Measurements from ENCODE around the gene PCTP. TPM values are rescaled to one million over a fixed set of nuclear protein-coding genes. Genes with fewer than 3 reads are reported as not detected.

PCTP gene
- total RNA-seq = 10 to 100 TPM; 30.8 to 62.1 (median 39.7) TPM

DNA sequence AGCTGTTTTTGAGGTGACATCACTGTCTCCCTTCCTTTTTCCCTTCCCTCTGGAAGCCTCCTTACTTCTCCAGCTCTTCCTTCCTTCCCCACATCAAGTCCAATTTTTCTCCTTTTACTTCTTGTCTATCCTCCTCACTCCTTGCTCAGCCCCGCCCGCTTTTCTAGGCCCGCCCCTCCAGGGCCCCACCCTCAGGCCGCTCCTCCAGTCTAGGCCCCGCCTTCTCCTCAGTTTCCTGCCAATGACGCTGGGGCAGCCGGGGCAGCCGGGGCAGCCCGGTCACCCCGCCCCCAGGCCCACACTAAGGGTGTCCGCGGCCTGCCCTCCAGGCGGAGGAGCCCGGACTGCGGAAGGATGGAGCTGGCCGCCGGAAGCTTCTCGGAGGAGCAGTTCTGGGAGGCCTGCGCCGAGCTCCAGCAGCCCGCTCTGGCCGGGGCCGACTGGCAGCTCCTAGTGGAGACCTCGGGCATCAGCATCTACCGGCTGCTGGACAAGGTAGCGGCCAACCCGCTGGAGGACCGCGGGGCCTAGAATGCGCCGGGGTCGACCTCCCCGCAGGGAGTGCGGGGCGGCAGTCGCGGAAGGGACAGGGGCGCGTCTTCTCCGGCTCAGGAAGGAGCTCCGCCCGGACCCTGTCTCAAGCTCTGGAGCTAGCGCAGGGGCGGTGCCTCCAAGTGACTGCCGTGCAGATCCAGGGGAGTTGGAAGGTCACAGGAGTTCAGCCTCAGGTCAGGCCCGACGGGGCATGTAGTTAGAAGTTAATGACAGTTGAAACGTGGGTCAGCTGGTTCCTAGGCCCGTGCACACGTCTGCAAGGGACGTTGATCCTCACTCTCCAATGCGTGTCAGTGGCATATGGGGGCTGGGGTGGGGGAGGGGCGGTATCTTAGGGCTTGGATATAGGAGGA, at the start of gene PCTP:
TSS of gene PCTP (plus strand) at position 302 of the 908 bp plus-strand sequence. CDS start at position 355, 53 bp downstream.
- peak; percentile 85 to 93 for TF ChIP-seq POLR2A (IDR thresholded peaks at IDR 0.05)
- peak; percentile 78 to 98 for TF ChIP-seq EP300 (IDR thresholded peaks at IDR 0.05)
- TF ChIP-seq, protein P1, sequence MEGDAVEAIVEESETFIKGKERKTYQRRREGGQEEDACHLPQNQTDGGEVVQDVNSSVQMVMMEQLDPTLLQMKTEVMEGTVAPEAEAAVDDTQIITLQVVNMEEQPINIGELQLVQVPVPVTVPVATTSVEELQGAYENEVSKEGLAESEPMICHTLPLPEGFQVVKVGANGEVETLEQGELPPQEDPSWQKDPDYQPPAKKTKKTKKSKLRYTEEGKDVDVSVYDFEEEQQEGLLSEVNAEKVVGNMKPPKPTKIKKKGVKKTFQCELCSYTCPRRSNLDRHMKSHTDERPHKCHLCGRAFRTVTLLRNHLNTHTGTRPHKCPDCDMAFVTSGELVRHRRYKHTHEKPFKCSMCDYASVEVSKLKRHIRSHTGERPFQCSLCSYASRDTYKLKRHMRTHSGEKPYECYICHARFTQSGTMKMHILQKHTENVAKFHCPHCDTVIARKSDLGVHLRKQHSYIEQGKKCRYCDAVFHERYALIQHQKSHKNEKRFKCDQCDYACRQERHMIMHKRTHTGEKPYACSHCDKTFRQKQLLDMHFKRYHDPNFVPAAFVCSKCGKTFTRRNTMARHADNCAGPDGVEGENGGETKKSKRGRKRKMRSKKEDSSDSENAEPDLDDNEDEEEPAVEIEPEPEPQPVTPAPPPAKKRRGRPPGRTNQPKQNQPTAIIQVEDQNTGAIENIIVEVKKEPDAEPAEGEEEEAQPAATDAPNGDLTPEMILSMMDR (IDR thresholded peaks at IDR 0.05) = peak; percentile 14 to 75 (median 20)
- Histone ChIP-seq H3K27me3 (no peaks in the 10 kb centered on the region), H3K27ac (peak within 1 kb of the TSS; percentile 81 to 95 (median 88)), H3K4me3 (peak within 1 kb of the TSS; percentile 67 to 94 (median 89)), H3K4me1 (peaks cover 0 to 46% (median 7%) of the 10 kb centered on the region in 4 donors), H3K9me3 (no peaks in the 10 kb centered on the region), H3K36me3 (peaks cover 0 to 14% (median 0%) of the 10 kb centered on the region in 3 donors)
- DNase-seq (ENCODE audit: low spot score in 2 of 2) = peak; percentile 92 to 94
- WGBS, 2 donors = 0% methylated on average over 32 to 52 of the region's 53 CpGs

DNA sequence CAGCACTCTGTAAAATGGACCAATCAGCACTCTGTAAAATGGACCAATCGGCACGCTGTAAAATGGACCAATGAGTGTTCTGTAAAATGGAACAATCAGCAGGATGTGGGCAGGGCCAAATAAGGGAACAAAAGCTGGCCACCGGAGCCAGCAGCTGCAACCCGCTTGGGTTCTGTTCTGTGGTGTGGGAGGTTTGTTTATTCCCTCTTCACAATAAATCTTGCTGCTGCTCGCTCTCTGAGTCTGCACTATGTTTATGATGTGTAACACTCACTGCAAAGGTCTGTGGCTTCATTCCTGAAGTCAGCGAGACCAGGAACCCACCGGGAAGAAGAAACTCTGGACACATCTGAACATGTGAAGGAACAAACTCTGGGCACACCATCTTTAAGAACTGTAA, 48.7 kb upstream of the PCTP start:
- Histone ChIP-seq H3K9me3 (no peaks in the 10 kb centered on the region), H3K27ac (no peak overlapping the region), H3K4me1 (peaks cover 0 to 22% (median 0%) of the 10 kb centered on the region in 4 donors), H3K27me3 (no peaks in the 10 kb centered on the region), H3K4me3 (no peak overlapping the region), H3K36me3 (no peaks in the 10 kb centered on the region)
- DNase-seq (ENCODE audit: low spot score in 2 of 2) = no peak
- no peak for TF ChIP-seq EP300 (IDR thresholded peaks at IDR 0.05)
- no peak for TF ChIP-seq POLR2A (IDR thresholded peaks at IDR 0.05)
- TF ChIP-seq, protein P1 (IDR thresholded peaks at IDR 0.05) = no peak
- 81 to 83% methylated on average over 7 of the region's 7 CpGs for WGBS, 2 donors

DNA sequence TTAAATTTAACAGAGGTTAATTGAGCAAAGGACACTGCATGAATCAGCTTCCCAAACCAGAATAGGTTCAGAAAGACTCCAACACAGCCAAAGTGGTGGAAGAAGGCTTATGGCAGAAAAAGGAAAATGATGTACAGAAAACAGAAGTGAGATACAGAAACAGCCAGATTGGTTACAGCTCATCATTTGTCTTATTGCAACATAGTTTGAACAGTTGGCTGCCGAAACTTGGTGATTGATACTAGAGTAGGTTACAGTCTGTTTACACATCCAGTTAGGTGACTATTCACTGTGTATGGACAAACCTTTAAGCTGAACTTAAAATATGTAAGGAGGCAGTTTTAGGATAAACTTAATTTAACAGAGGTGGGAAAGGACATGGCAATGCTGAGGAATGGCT, 46.5 kb upstream of the PCTP start:
- TF ChIP-seq EP300 (IDR thresholded peaks at IDR 0.05) = no peak
- TF ChIP-seq, protein P1 (IDR thresholded peaks at IDR 0.05) = no peak
- no peak for TF ChIP-seq POLR2A (IDR thresholded peaks at IDR 0.05)
- no peak overlapping the region for H3K27ac ChIP-seq
- WGBS, 2 donors = 91% methylated on average over 1 of the region's 1 CpG
- no peaks in the 10 kb centered on the region for H3K27me3 ChIP-seq
- no peak for DNase-seq (ENCODE audit: low spot score in 2 of 2)
- no peaks in the 10 kb centered on the region for H3K36me3 ChIP-seq
- H3K4me3 ChIP-seq = no peak overlapping the region
- no peaks in the 10 kb centered on the region for H3K9me3 ChIP-seq
- peaks cover 0 to 25% (median 0%) of the 10 kb centered on the region in 4 donors for H3K4me1 ChIP-seq

DNA sequence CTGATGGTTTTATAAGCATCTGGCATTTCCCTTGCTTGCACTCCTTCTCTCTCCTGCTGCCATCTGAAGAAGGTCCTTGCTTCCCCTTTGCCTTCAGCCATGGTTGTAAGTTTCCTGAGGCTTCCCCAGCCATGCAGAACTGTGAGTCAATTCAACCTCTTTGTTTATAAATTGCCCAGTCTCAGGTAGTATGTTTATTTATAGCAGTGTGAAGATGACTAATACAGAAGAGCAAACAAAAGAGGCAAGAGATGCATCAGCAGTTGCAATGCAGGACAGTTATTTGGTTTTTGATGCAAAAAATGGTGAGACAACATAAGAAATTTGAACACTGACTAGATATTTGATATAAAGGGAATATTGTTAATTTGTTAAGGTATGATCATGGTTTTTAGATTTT, 45.0 kb upstream of the PCTP start:
- H3K27me3 ChIP-seq = no peaks in the 10 kb centered on the region
- H3K4me3 ChIP-seq = no peak overlapping the region
- no peak overlapping the region for H3K27ac ChIP-seq
- peaks cover 0 to 25% (median 2%) of the 10 kb centered on the region in 4 donors for H3K4me1 ChIP-seq
- H3K36me3 ChIP-seq = no peaks in the 10 kb centered on the region
- no peaks in the 10 kb centered on the region for H3K9me3 ChIP-seq
- DNase-seq (ENCODE audit: low spot score in 2 of 2) = no peak
- TF ChIP-seq EP300 (IDR thresholded peaks at IDR 0.05) (no peak), POLR2A (IDR thresholded peaks at IDR 0.05) (no peak)
- TF ChIP-seq, protein P1 (IDR thresholded peaks at IDR 0.05) = no peak
